GM23338 (cell line): Measurements from ENCODE around the gene CARD6. TPM values are rescaled to one million over a fixed set of nuclear protein-coding genes. Genes with fewer than 3 reads are reported as not detected.

Source experiments
- ATAC-seq: fragments of 200-7000 bp; cut with Tn5 transposase; 3 replicates; pipeline ENCODE4 v1.9.1; 2020
- DNase-seq: peaks from one replicate; pipeline ENCODE4 v3.0.0-alpha.2; 2015; ENCODE audit warnings: low spot score
- H2AFZ ChIP-seq: fragments of 200-600 bp; sonication (generic); 2 replicates; pipeline ENCODE4 v1.8.0; 2016; ENCODE audit warnings: antibody characterized with exemption, mild to moderate bottlenecking, moderate library complexity
- H3F3A ChIP-seq: fragments of 200-600 bp; sonication (generic); replicated peaks from 2 replicates; pipeline ENCODE4 v1.8.0; 2017; ENCODE audit warnings: antibody characterized with exemption, mixed run types, low read depth
- H3K27ac ChIP-seq: fragments of 200-600 bp; sonication (generic); 2 replicates; pipeline ENCODE4 v1.6.1; 2016; ENCODE audit warnings: low read depth
- H3K27me3 ChIP-seq: fragments of 200-600 bp; sonication (generic); 2 replicates; pipeline ENCODE4 v1.8.0; 2016; ENCODE audit warnings: mild to moderate bottlenecking, mixed run types, moderate library complexity; ENCODE audit not compliant: insufficient read depth
- H3K36me3 ChIP-seq: fragments of 200-600 bp; sonication (generic); 2 replicates; pipeline ENCODE4 v1.8.0; 2016; ENCODE audit warnings: mild to moderate bottlenecking; ENCODE audit not compliant: insufficient read depth
- H3K4me1 ChIP-seq: fragments of 200-600 bp; sonication (generic); 2 replicates; pipeline ENCODE4 v1.8.0; 2016; ENCODE audit warnings: mild to moderate bottlenecking, moderate library complexity; ENCODE audit not compliant: insufficient read depth
- H3K4me2 ChIP-seq: fragments of 200-600 bp; sonication (generic); 2 replicates; pipeline ENCODE4 v1.7.1; 2017; ENCODE audit warnings: mixed run types
- H3K4me3 ChIP-seq: fragments of 200-600 bp; sonication (generic); 2 replicates; pipeline ENCODE4 v1.6.1; 2016; ENCODE audit warnings: mixed run types
- H3K79me2 ChIP-seq: fragments of 200-600 bp; sonication (generic); replicated peaks from 2 replicates; pipeline ENCODE4 v1.8.0; 2017; ENCODE audit warnings: mild to moderate bottlenecking; ENCODE audit not compliant: insufficient read depth
- H3K9me2 ChIP-seq: fragments of 200-600 bp; sonication (generic); 2 replicates; pipeline ENCODE4 v1.8.0; 2017; ENCODE audit not compliant: insufficient read depth
- H4K20me1 ChIP-seq: fragments of 200-600 bp; sonication (generic); replicated peaks from 2 replicates; pipeline ENCODE4 v1.8.0; 2017; ENCODE audit warnings: mild to moderate bottlenecking; ENCODE audit not compliant: insufficient read depth
- H3K27ac Mint-ChIP-seq: 2 replicates; pipeline ENCODE4 v1.8.0; 2020; ENCODE audit warnings: inconsistent platforms, mild to moderate bottlenecking, moderate library complexity, mixed read lengths
- H3K27me3 Mint-ChIP-seq: 3 replicates; pipeline ENCODE4 v1.8.0; 2022; ENCODE audit warnings: low read depth, mild to moderate bottlenecking, moderate library complexity, mixed read lengths, inconsistent platforms; ENCODE audit not compliant: insufficient read depth, poor library complexity
- H3K36me3 Mint-ChIP-seq: 3 replicates; pipeline ENCODE4 v1.8.0; 2021; ENCODE audit warnings: low read depth, mild to moderate bottlenecking, inconsistent platforms, moderate library complexity, mixed read lengths
- H3K4me1 Mint-ChIP-seq: 3 replicates; pipeline ENCODE4 v1.8.0; 2020; ENCODE audit warnings: mild to moderate bottlenecking, inconsistent platforms, mixed read lengths
- H3K4me3 Mint-ChIP-seq: 3 replicates; pipeline ENCODE4 v1.8.0; 2021; ENCODE audit warnings: moderate library complexity, mild to moderate bottlenecking, inconsistent platforms, mixed read lengths
- H3K9me3 Mint-ChIP-seq: 3 replicates; pipeline ENCODE4 v1.8.0; 2020; ENCODE audit warnings: moderate library complexity, mild to moderate bottlenecking, inconsistent platforms, mixed read lengths
- CREB1 ChIP-seq: fragments of 250-450 bp; sonication (Bioruptor Pico); IDR thresholded peaks from 2 replicates; pipeline ENCODE4 v1.5.0; 2020; ENCODE audit warnings: low read depth, mild to moderate bottlenecking, moderate library complexity
- EZH2 ChIP-seq: fragments of 200-600 bp; sonication (generic); IDR thresholded peaks from one replicate; pipeline ENCODE4 v1.8.0; 2017; ENCODE audit warnings: antibody characterized with exemption, mild to moderate bottlenecking, low read depth; ENCODE audit not compliant: unreplicated experiment
- EZH2phosphoT487 ChIP-seq: fragments of 200-600 bp; sonication (generic); IDR thresholded peaks from one replicate; pipeline ENCODE4 v1.8.1; 2018; ENCODE audit warnings: antibody characterized with exemption; ENCODE audit not compliant: unreplicated experiment
- POLR2AphosphoS5 ChIP-seq: IDR thresholded peaks from 2 replicates; pipeline ENCODE4 v1.6.1; 2016; ENCODE audit warnings: antibody characterized with exemption, low read depth
- STAT1 ChIP-seq: IDR thresholded peaks from one replicate; pipeline ENCODE4 v1.6.1; 2016; ENCODE audit warnings: antibody characterized with exemption; ENCODE audit not compliant: unreplicated experiment
- ZNF114 ChIP-seq: fragments of 250-450 bp; sonication (Bioruptor Pico); IDR thresholded peaks from 2 replicates; pipeline ENCODE4 v1.5.0; 2020; ENCODE audit warnings: mild to moderate bottlenecking, moderate library complexity
- polyA plus RNA-seq: library from polyadenylated mRNA; unstranded; fragments of >200 nt; fragmentation: Nextera tagmentation; extraction: Ambion mirVana; gene quantifications from 2 replicates; pipeline ENCODE4 v1.2.1, GENCODE V29; 2016
- total RNA-seq: library from RNA; depleted of rRNA; stranded (reverse); fragments of >200 nt; shearing (Covaris generic); gene quantifications from 2 replicates; pipeline ENCODE4 v1.2.3, GENCODE V29; 2014
- TF ChIP-seq, protein P1 (sequence below): IDR thresholded peaks from 2 replicates; pipeline ENCODE4 v1.6.1; 2016; ENCODE audit warnings: antibody characterized with exemption
- TF ChIP-seq, protein P2 (sequence below), 2 experiments: fragments of 200-600 bp in 1 of 2; sonication (generic) in 1 of 2; conservative IDR thresholded peaks; 2 replicates each; pipeline versions ENCODE4 v1.5.1 to v1.6.1; 2016 to 2017; ENCODE audit warnings: antibody characterized with exemption in 2 of 2, low read depth in 2 of 2, mild to moderate bottlenecking in 2 of 2, moderate library complexity in 1 of 2
- TF ChIP-seq, protein P3 (sequence below): IDR thresholded peaks from one replicate; pipeline ENCODE4 v1.6.1; 2018; ENCODE audit warnings: antibody characterized with exemption; ENCODE audit not compliant: unreplicated experiment

CARD6 gene
- total and polyA plus RNA-seq, 2 experiments from 2014 or later = 0.32 to 0.45 TPM

DNA sequence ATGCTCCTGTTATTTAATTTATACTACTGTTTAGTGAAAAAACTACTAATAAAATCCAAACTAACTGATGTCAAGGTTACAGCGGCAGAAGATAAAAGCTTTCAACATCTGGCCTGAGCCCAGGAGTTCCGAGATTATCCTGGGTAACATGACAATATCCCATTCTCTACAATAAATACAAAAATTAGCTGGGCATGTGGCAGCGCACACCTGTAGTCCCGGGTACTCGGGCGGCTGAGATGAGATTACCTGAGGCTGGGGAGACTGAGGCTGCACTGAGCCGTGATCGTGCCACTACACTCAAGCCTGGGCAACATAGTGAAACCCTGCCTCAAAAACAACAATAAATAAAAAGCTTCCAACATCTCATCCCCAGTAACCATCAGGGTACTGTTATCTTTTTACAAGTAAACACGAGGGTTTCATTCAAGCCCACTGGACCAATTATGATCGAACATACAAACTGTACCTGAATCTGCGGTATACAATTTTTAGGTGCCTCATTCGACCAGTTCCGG is 7.4 kb upstream of the CARD6 start:
- Histone ChIP-seq H3K9me2 (no peaks in the 10 kb centered on the region), H3K27ac (peak overlapping the region; percentile 99), H3K4me3 (peak overlapping the region; percentile 97), H2AFZ (no peak overlapping the region), H3K4me2 (peak overlapping the region; percentile 97), H3K27me3 (no peaks in the 10 kb centered on the region), H3K36me3 (peaks cover 56% of the 10 kb centered on the region), H4K20me1 (peaks cover 41% of the 10 kb centered on the region), H3K4me1 (peaks cover 30% of the 10 kb centered on the region), H3F3A (peaks cover 68% of the 10 kb centered on the region), H3K79me2 (peaks cover 60% of the 10 kb centered on the region)
- Mint-ChIP-seq H3K4me1 (peaks cover 42% of the 10 kb centered on the region), H3K9me3 (0 out of 3 replicates have a peak, but pooled peaks cover 9% of the 10 kb centered on the region), H3K27ac (peak overlapping the region; percentile 100), H3K4me3 (peak overlapping the region; percentile 100), H3K36me3 (peaks cover 67% of the 10 kb centered on the region), H3K27me3 (peaks cover 35% of the 10 kb centered on the region)
- DNase-seq = no peak
- no peak for TF ChIP-seq STAT1
- no peak for TF ChIP-seq EZH2phosphoT487
- TF ChIP-seq ZNF114 (CRISPR knock-in tag) = no peak
- TF ChIP-seq EZH2 = no peak
- TF ChIP-seq POLR2AphosphoS5 = no peak
- TF ChIP-seq, protein P1, sequence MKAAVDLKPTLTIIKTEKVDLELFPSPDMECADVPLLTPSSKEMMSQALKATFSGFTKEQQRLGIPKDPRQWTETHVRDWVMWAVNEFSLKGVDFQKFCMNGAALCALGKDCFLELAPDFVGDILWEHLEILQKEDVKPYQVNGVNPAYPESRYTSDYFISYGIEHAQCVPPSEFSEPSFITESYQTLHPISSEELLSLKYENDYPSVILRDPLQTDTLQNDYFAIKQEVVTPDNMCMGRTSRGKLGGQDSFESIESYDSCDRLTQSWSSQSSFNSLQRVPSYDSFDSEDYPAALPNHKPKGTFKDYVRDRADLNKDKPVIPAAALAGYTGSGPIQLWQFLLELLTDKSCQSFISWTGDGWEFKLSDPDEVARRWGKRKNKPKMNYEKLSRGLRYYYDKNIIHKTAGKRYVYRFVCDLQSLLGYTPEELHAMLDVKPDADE = no peak
- no peak for ATAC-seq

DNA sequence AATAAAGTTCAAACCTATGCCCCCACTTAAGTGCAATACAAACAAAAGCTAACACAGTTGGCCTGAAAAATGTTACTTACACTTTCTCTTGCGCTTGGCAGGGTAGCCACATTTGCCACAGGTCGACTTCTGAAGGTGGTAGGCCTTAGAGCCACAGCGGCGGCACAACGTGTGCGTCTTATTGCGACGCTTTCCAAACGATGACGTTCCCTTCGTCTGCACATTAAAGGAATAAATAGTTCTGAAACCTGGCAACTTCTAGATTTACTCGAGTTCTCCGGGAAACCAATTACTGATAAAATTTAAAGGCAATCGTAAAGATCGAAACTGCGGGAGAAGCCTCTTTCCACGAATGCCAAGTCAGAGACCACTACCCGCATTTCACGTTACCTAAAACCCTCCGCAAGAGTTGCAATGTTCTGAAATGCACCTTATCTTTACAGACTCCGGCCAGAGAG is 6.7 kb upstream of the CARD6 start:
- peaks cover 60% of the 10 kb centered on the region for H3K36me3 Mint-ChIP-seq
- peaks cover 37% of the 10 kb centered on the region for H3K4me1 Mint-ChIP-seq
- Histone ChIP-seq H2AFZ (no peak overlapping the region), H3K4me2 (peak overlapping the region; percentile 97), H3F3A (peaks cover 62% of the 10 kb centered on the region), H4K20me1 (peaks cover 34% of the 10 kb centered on the region), H3K79me2 (peaks cover 55% of the 10 kb centered on the region), H3K27me3 (no peaks in the 10 kb centered on the region), H3K36me3 (peaks cover 49% of the 10 kb centered on the region), H3K4me1 (peaks cover 30% of the 10 kb centered on the region), H3K27ac (peak overlapping the region; percentile 99), H3K4me3 (peak overlapping the region; percentile 97), H3K9me2 (no peaks in the 10 kb centered on the region)
- no peak for ATAC-seq
- 0 out of 3 replicates have a peak, but pooled peaks cover 9% of the 10 kb centered on the region for H3K9me3 Mint-ChIP-seq
- DNase-seq = no peak
- H3K27me3 Mint-ChIP-seq = peaks cover 33% of the 10 kb centered on the region
- H3K27ac Mint-ChIP-seq = peak overlapping the region; percentile 100
- H3K4me3 Mint-ChIP-seq = peak overlapping the region; percentile 100
- TF ChIP-seq EZH2phosphoT487 (no peak), ZNF114 (CRISPR knock-in tag) (no peak), STAT1 (no peak), CREB1 (CRISPR knock-in tag) (no peak), POLR2AphosphoS5 (no peak), EZH2 (no peak)
- TF ChIP-seq, protein P1 = no peak
- TF ChIP-seq, protein P2, sequence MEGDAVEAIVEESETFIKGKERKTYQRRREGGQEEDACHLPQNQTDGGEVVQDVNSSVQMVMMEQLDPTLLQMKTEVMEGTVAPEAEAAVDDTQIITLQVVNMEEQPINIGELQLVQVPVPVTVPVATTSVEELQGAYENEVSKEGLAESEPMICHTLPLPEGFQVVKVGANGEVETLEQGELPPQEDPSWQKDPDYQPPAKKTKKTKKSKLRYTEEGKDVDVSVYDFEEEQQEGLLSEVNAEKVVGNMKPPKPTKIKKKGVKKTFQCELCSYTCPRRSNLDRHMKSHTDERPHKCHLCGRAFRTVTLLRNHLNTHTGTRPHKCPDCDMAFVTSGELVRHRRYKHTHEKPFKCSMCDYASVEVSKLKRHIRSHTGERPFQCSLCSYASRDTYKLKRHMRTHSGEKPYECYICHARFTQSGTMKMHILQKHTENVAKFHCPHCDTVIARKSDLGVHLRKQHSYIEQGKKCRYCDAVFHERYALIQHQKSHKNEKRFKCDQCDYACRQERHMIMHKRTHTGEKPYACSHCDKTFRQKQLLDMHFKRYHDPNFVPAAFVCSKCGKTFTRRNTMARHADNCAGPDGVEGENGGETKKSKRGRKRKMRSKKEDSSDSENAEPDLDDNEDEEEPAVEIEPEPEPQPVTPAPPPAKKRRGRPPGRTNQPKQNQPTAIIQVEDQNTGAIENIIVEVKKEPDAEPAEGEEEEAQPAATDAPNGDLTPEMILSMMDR (conservative IDR thresholded peaks at IDR 0.05; ENCODE audit: low read depth in 2 of 2) = no peak
- TF ChIP-seq, protein P3, sequence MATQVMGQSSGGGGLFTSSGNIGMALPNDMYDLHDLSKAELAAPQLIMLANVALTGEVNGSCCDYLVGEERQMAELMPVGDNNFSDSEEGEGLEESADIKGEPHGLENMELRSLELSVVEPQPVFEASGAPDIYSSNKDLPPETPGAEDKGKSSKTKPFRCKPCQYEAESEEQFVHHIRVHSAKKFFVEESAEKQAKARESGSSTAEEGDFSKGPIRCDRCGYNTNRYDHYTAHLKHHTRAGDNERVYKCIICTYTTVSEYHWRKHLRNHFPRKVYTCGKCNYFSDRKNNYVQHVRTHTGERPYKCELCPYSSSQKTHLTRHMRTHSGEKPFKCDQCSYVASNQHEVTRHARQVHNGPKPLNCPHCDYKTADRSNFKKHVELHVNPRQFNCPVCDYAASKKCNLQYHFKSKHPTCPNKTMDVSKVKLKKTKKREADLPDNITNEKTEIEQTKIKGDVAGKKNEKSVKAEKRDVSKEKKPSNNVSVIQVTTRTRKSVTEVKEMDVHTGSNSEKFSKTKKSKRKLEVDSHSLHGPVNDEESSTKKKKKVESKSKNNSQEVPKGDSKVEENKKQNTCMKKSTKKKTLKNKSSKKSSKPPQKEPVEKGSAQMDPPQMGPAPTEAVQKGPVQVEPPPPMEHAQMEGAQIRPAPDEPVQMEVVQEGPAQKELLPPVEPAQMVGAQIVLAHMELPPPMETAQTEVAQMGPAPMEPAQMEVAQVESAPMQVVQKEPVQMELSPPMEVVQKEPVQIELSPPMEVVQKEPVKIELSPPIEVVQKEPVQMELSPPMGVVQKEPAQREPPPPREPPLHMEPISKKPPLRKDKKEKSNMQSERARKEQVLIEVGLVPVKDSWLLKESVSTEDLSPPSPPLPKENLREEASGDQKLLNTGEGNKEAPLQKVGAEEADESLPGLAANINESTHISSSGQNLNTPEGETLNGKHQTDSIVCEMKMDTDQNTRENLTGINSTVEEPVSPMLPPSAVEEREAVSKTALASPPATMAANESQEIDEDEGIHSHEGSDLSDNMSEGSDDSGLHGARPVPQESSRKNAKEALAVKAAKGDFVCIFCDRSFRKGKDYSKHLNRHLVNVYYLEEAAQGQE = no peak
